Activated naive CD4-positive, alpha-beta T cell treated with anti-CD3 and anti-CD28 coated beads, Interleukin-2, amount 50 U/mL, for 72 hours (primary cell): Measurements from ENCODE around the gene KRTAP10-1. TPM values are rescaled to one million over a fixed set of nuclear protein-coding genes. Genes with fewer than 3 reads are reported as not detected.
"Not testable (repeated sequence)": the region's sequence is repeated elsewhere in the genome, so short reads cannot be mapped to it uniquely, and the experiment has no call there.

Experiments
- ATAC-seq, 2 donors: fragments of 150-1000 bp; cut with Tn5 transposase; 2 replicates each; pipeline ENCODE4 v1.10.0; 2021; ENCODE audit warnings: mild to moderate bottlenecking in 2 of 2, moderate library complexity in 2 of 2
- DNase-seq, 2 donors: peaks; one replicate each; pipeline ENCODE4 v3.0.0; 2021 to 2022; ENCODE audit warnings: low spot score in 2 of 2
- H3K27ac Mint-ChIP-seq, 2 donors: one replicate each; pipeline ENCODE4 v1.8.0; 2022; ENCODE audit warnings: mild to moderate bottlenecking in 2 of 2, mixed read lengths in 2 of 2
- H3K36me3 Mint-ChIP-seq, 2 donors: one replicate each; pipeline ENCODE4 v1.8.0; 2022; ENCODE audit warnings: mixed read lengths in 2 of 2
- H3K9me3 Mint-ChIP-seq, 2 donors: one replicate each; pipeline ENCODE4 v1.8.0; 2022; ENCODE audit warnings: mixed read lengths in 2 of 2
- total RNA-seq, 2 donors: library from RNA; stranded (reverse); gene quantifications; one replicate each; pipeline ENCODE4 v1.2.3, GENCODE V29; 2022

The KRTAP10-1 gene
- total RNA-seq, 2 donors from 2014 or later, result not detected

DNA sequence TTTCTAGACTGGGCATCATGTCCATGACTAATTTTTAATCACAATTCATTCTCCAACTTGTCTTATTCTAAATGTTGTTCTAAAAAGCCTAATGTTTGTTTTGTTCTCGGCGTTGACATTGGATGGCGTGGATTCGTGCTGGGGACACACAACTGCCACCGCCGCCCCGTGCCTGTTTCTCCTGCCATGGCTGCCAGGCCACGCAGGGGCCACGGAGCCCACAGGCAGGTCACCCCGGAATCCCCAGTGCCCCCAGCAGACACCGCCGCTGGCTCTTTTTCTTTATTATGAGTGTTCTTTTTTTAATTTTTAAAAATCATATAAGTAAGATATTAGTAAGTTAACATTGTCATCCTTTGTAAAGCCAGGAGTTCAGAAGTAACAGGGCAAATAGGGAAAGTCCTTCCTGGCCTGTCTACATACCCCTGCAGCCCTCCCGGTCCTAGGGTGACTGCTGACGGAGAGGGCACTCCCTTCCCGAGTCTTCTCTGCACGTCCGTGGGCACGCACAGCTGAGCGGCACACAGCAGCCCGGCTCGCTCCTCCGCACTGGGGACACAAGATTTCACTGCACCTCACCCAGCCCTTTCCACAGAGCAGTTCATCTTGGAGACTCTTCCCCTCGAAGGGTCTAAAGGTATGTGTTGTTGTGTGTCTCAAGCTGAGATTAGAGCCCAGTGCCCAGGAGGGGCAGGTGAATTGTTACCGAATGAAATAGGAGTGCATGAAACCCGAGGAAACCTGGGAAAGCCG is 32.1 kb downstream of the KRTAP10-1 start:
- H3K27ac Mint-ChIP-seq, result no peak overlapping the region
- no peak for ATAC-seq
- H3K36me3 Mint-ChIP-seq, result no peaks in the 10 kb centered on the region
- no peak for DNase-seq
- H3K9me3 Mint-ChIP-seq, result no peaks in the 10 kb centered on the region

- Mint-ChIP-seq H3K27ac (peak overlapping the region in 1 of 2 donors; percentile 37), H3K9me3 (no peaks in the 10 kb centered on the region), H3K36me3 (no peaks in the 10 kb centered on the region)
- ATAC-seq (no peak), DNase-seq (no peak)
Observed at GRCh38 chr21:44506279-44507255, 33.4 kb downstream of the KRTAP10-1 start.

GRCh38 chr21:44505673-44506278 is 34.2 kb downstream of the KRTAP10-1 start:
- ATAC-seq (no peak), DNase-seq (no peak)
- Mint-ChIP-seq H3K9me3 (no peaks in the 10 kb centered on the region), H3K27ac (no peak overlapping the region), H3K36me3 (no peaks in the 10 kb centered on the region)

- no peak for DNase-seq
- Mint-ChIP-seq H3K27ac (peak overlapping the region in 1 of 2 donors; percentile 65), H3K9me3 (no peaks in the 10 kb centered on the region), H3K36me3 (no peaks in the 10 kb centered on the region)
- no peak for ATAC-seq
Observed at GRCh38 chr21:44503901-44504399, 36.0 kb downstream of the KRTAP10-1 start.

- H3K36me3 Mint-ChIP-seq, H3K9me3 Mint-ChIP-seq, DNase-seq, ATAC-seq: not testable (repeated sequence)
- peak overlapping the region in 1 of 2 donors; percentile 65 for H3K27ac Mint-ChIP-seq
Observed at GRCh38 chr21:44503006-44503889, 36.7 kb downstream of the KRTAP10-1 start.

DNA sequence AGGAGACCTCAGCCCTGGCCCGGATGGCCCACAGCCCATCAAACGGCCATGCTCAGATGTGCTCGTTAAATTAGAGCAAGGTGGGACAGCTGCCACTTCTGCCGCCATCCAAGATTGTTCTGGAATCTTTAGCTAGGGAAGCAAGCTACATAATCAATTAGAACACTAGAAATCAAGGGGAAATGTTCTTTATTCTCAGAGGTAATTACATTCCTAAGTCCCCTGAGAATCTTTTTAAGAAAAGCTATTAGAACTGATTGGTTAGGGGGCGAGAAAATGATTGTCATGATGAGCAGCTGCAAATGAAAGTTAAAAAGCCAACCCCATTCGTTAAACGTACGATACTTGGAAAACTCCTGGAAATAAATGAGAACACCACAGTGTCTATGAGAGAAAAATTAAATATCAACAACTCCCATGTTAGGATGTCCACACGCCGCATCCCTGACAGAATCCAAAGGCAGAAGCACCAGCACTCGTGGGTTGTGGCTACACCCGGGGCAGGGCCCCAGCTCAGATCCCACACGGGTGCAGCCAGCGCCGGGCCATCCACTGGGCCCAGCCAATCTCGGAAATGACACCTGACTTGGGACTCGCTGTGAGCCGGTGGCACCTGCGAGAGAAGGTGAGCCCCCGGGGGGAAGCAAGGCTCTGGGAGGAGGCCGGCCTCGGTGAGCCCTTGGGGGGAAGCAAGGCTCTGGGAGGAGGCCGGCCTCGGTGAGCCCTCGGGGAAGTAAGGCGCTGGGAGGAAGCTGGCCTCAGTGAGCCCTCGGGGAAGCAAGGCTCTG is 37.6 kb downstream of the KRTAP10-1 start:
- ATAC-seq (no peak), DNase-seq (no peak)
- peak overlapping the region in 1 of 2 donors; percentile 65 for H3K27ac Mint-ChIP-seq
- no peaks in the 10 kb centered on the region for H3K9me3 Mint-ChIP-seq
- no peaks in the 10 kb centered on the region for H3K36me3 Mint-ChIP-seq

- Mint-ChIP-seq H3K36me3 (no peaks in the 10 kb centered on the region), H3K27ac (no peak overlapping the region), H3K9me3 (no peaks in the 10 kb centered on the region)
- DNase-seq (no peak), ATAC-seq (no peak)
Observed at GRCh38 chr21:44500111-44500510, 39.9 kb downstream of the KRTAP10-1 start.

DNA sequence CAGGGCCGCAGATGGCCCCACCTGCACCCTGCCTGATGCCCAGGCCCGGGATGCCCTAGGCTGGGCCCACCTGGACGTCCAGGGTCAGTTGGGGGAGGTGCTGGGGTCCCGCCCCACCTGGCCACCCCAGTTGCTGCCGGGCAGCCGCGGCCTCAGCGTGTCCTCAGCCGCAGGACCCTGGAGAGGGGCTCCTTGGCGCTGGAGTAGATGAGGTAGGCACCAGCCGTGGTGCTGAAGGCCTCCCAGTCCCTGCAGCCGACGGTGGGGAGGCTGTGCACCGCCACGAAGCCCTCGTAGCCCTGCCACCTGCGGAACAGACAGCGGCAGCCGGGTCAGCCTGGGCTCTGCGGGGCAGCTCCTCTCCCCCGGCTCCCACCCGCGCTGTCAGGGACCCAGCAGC is 40.4 kb downstream of the KRTAP10-1 start:
- Mint-ChIP-seq H3K9me3 (no peaks in the 10 kb centered on the region), H3K27ac (no peak overlapping the region), H3K36me3 (no peaks in the 10 kb centered on the region)
- DNase-seq (no peak), ATAC-seq (no peak)

DNA sequence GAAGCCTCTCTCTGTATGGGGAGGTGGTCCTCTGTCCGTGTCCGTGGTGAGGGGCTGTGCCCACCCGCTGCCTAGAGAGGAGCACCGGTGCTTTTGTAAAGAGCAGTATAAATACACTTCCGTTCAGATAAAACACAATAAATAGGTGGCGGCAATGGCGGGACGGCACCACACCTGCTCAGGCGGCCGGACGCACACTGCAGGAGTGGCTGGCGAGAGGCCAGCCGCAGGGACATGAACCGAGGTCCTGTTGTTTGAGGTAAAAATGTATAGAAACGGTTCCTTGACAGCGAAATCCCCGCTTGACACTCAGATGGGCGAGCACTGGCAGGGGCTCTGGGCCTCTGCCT is 40.8 kb downstream of the KRTAP10-1 start:
- no peak for ATAC-seq
- Mint-ChIP-seq H3K36me3 (no peaks in the 10 kb centered on the region), H3K27ac (no peak overlapping the region), H3K9me3 (no peaks in the 10 kb centered on the region)
- DNase-seq, result no peak

- H3K36me3 Mint-ChIP-seq, result peaks cover 0 to under 1% of the 10 kb centered on the region in 2 donors
- ATAC-seq (no peak), DNase-seq (no peak)
- H3K27ac Mint-ChIP-seq, result no peak overlapping the region
- H3K9me3 Mint-ChIP-seq, result no peaks in the 10 kb centered on the region
Observed at GRCh38 chr21:44498280-44499210, 41.5 kb downstream of the KRTAP10-1 start.

GRCh38 chr21:44497703-44498126 is 42.3 kb downstream of the KRTAP10-1 start:
- H3K27ac Mint-ChIP-seq, result no peak overlapping the region

DNA sequence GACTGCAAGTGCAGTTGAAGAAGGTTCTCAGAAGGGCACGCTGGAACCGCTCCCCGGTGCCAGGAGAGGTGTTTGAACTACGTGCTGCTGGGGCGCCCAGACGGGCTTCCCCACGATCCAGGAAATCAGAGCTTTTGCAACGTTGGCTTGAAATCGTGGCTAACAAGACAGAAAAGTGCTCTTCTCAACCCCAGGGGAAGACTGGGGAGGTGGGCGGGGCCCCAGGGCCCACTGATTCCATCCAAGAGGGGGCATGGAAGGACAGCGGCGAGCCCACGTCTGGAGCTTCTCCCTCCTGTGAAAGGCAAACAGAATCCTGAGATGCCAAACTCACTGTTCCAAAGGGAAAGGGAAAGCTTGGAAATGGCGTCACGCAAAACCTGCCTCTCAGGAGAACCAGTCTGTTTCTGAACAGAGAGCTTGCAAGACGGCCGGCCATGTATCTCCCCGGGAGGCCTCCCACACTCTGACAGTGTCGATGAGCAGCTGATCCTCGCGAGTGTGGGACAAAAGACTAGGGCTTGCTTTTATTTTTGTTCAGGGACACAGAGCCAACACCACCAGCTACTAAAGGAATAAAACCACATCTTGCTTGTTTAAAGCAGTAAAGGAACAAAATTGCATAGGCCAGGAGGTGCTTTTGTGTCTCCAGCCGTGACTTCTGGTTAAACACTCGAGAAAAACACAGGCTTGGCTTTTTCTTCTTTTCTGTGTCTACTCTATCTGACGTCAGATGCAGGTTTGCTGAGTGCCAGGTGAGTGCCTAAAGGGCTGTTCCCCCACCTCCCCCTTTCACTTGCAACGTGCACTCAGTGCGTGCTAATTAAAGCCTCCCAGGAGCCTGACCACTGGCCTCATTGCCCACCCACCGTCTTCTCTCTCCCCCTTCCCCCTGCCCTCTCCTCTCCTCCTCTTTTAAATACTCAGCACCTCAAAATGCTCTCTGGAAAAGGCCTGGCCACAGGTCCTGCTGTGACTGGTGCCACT is 43.1 kb downstream of the KRTAP10-1 start:
- ATAC-seq (no peak), DNase-seq (no peak)
- Mint-ChIP-seq H3K36me3 (peaks cover 16% of the 10 kb centered on the region in 2 donors), H3K27ac (peak overlapping the region in 1 of 2 donors; percentile 83), H3K9me3 (peaks cover 12 to 15% of the 10 kb centered on the region in 2 donors)

More at GRCh38 chr21:44497703-44498126, 42.3 kb downstream of the KRTAP10-1 start:
- no peak for ATAC-seq
- no peak for DNase-seq
- H3K36me3 Mint-ChIP-seq, result peaks cover 7 to 9% of the 10 kb centered on the region in 2 donors
- H3K9me3 Mint-ChIP-seq, result peaks cover 6 to 7% of the 10 kb centered on the region in 2 donors
